Thyroid gland (tissue), 4 donors: ENCODE data around the gene ACTR1A. TPM values are rescaled to one million over a fixed set of nuclear protein-coding genes. Genes with fewer than 3 reads are reported as not detected.
A peak's percentile ranks its signal among the peaks of the same experiment; 100 is the strongest.

Experiments used
- DNase-seq, 2 donors: peaks; one replicate each; pipeline ENCODE4 v3.0.0-alpha.2; 2019
- H3K27ac ChIP-seq, 3 donors: fragments of 200-600 bp; sonication (generic); 1 replicate in 2 of 3; 2 replicates in 1 of 3; pipeline ENCODE4 v1.5.1; 2016 to 2019; ENCODE audit warnings: mild to moderate bottlenecking in 1 of 3, moderate library complexity in 1 of 3
- H3K27me3 ChIP-seq: fragments of 200-600 bp; sonication (generic); one replicate; pipeline ENCODE4 v1.5.1; 2019
- H3K36me3 ChIP-seq, 2 donors: fragments of 200-600 bp; sonication (generic); one replicate each; pipeline ENCODE4 v1.5.1; 2016 to 2019
- H3K4me1 ChIP-seq, 2 donors: fragments of 200-600 bp; sonication (generic); one replicate each; pipeline ENCODE4 v1.5.1; 2017 to 2019
- H3K4me3 ChIP-seq, 3 donors: fragments of 200-600 bp; sonication (generic); replicated peaks in 1 of 3; 1 replicate in 2 of 3; 2 replicates in 1 of 3; pipeline ENCODE4 v1.5.1; 2016; ENCODE audit warnings: mild to moderate bottlenecking in 1 of 3
- H3K9me3 ChIP-seq: fragments of 200-600 bp; sonication (generic); one replicate; pipeline ENCODE4 v1.5.1; 2017
- POLR2A ChIP-seq, 2 donors: fragments of 450-650 bp; IDR thresholded peaks; one replicate each; pipeline ENCODE4 v1.6.1; 2017; ENCODE audit warnings: antibody characterized with exemption in 2 of 2, mild to moderate bottlenecking in 2 of 2, moderate library complexity in 1 of 2
- WGBS, 2 donors: methylation state at CpG; one replicate each; pipeline ENCODE4 v1.1.5; 2017; 5-methylcytosine and 5-hydroxymethylcytosine counted together
- intact Hi-C: fragments of 100-400 bp; cut with DNase I; formaldehyde crosslinking; loops from one replicate; pipeline ENCODE4 v1.15.1; 2023
- total RNA-seq, 4 donors: library from RNA; depleted of rRNA; stranded (reverse); fragments of >200 nt; gene quantifications; one replicate each; pipeline ENCODE4 v1.2.3, GENCODE V29; 2016
- TF ChIP-seq, protein P1 (sequence below), 6 experiments: fragments of 200-600 bp in 3 of 6; fragments of 450-650 bp in 3 of 6; sonication (generic) in 3 of 6; IDR thresholded peaks; one replicate each; pipeline ENCODE4 v1.5.1; 2016 to 2019; ENCODE audit warnings: antibody characterized with exemption in 6 of 6, mild to moderate bottlenecking in 2 of 6, inconsistent platforms in 1 of 6, moderate library complexity in 1 of 6

ACTR1A gene
- total RNA-seq, 4 donors from 2014 or later, result 94.1 to 111 (median 103) TPM

DNA sequence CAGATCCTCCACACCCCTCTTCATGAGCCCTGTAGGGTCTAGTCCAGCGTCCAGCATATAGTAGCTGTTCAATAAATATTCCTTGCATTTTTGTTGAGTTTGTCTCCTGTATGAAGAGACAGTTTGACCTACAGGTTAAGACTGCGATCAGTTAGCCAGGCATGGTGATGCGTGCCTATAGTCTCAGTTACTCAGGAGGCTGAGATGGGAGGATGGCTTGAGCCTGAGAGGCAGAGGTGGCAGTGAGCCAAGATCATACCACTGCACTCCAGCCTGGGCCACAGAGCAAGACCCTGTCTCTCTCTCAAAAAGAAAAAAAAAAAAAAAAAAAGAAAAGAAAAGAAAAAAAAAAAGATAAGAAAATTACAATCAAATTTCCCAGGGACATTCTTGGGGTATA lies 65.0 kb downstream of the ACTR1A start:
- no peaks in the 10 kb centered on the region for H3K36me3 ChIP-seq
- no peak overlapping the region for H3K4me3 ChIP-seq
- no peaks in the 10 kb centered on the region for H3K9me3 ChIP-seq
- no peak for DNase-seq
- intact Hi-C loops, result no loop called here
- TF ChIP-seq, protein P1, sequence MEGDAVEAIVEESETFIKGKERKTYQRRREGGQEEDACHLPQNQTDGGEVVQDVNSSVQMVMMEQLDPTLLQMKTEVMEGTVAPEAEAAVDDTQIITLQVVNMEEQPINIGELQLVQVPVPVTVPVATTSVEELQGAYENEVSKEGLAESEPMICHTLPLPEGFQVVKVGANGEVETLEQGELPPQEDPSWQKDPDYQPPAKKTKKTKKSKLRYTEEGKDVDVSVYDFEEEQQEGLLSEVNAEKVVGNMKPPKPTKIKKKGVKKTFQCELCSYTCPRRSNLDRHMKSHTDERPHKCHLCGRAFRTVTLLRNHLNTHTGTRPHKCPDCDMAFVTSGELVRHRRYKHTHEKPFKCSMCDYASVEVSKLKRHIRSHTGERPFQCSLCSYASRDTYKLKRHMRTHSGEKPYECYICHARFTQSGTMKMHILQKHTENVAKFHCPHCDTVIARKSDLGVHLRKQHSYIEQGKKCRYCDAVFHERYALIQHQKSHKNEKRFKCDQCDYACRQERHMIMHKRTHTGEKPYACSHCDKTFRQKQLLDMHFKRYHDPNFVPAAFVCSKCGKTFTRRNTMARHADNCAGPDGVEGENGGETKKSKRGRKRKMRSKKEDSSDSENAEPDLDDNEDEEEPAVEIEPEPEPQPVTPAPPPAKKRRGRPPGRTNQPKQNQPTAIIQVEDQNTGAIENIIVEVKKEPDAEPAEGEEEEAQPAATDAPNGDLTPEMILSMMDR (IDR thresholded peaks at IDR 0.05), result no peak
- no peak for TF ChIP-seq POLR2A (IDR thresholded peaks at IDR 0.05)
- peaks cover 0 to 7% of the 10 kb centered on the region in 2 donors for H3K4me1 ChIP-seq
- no peak overlapping the region for H3K27ac ChIP-seq
- no peaks in the 10 kb centered on the region for H3K27me3 ChIP-seq
- 91 to 92% methylated on average over 3 of the region's 3 CpGs for WGBS, 2 donors

DNA sequence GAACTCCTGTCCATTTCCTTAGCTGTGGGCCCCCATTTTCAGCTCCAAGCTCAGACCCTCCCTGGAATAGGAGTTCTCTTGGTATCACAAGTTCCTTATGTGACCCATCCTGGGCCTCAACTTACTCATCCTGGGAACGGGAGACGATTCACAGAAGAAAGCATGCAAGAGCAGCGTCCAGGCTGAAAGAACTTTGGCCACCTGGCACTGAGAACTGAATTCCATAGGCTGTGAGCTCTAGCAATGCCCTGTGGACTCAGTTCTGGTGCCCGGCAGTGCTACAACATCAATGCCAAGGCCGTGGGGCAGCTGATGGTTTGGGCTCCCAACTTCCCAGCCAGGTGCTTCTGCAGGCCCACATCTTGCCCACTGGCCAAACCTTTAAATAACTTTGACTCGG lies 66.2 kb downstream of the ACTR1A start:
- TF ChIP-seq, protein P1 (IDR thresholded peaks at IDR 0.05), result no peak
- no peak for TF ChIP-seq POLR2A (IDR thresholded peaks at IDR 0.05)
- WGBS, 2 donors, result 80 to 93% methylated on average over 2 to 6 of the region's 6 CpGs
- no peak overlapping the region for H3K27ac ChIP-seq
- no peak overlapping the region for H3K4me3 ChIP-seq
- intact Hi-C loops, result no loop called here
- H3K4me1 ChIP-seq, result peaks cover 7 to 14% of the 10 kb centered on the region in 2 donors
- H3K27me3 ChIP-seq, result no peaks in the 10 kb centered on the region
- no peaks in the 10 kb centered on the region for H3K36me3 ChIP-seq
- no peaks in the 10 kb centered on the region for H3K9me3 ChIP-seq
- no peak for DNase-seq

DNA sequence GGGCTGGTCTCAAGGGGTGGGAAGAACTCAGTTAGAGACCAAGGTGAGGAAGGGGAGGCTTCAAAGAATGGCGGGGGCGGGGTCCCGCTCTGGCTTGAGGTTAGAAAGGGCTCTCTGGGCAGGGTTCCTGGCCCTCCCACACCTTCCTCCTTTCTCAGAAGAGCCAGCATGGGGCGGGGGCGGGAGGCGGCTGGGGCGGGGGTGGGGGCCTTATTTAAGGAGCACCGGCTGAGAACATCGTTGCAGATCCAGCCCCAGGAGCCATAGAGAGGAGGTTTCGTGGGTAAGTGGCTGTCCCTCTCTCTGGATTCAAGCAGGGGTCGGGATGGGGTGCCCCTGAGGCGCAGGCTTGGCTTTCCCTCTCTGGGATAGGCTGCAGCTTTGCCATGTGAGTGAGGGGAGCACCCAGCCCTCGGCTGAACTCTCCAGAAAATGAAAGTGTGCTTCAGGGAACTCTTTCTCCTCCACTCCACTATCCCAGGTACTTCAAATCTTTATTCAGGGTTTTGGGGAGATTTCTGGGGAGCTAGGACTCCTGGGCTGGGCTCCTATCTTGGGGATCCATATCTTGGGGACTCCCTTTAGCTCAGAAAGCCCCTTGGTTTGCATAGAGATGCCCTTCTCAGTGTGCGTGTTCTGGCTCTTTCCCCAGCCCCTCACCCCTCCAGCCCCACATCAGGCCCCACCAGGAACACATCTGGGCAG lies 66.8 kb downstream of the ACTR1A start:
- no peaks in the 10 kb centered on the region for H3K36me3 ChIP-seq
- no peak for DNase-seq
- peaks cover 7 to 15% of the 10 kb centered on the region in 2 donors for H3K4me1 ChIP-seq
- no peak for TF ChIP-seq POLR2A (IDR thresholded peaks at IDR 0.05)
- TF ChIP-seq, protein P1 (IDR thresholded peaks at IDR 0.05), result no peak
- no peaks in the 10 kb centered on the region for H3K27me3 ChIP-seq
- peak overlapping the region in 1 of 3 donors; percentile 31 for H3K27ac ChIP-seq
- H3K9me3 ChIP-seq, result no peaks in the 10 kb centered on the region
- intact Hi-C loops, result no loop called here
- WGBS, 2 donors, result 15 to 24% methylated on average over 10 to 13 of the region's 14 CpGs
- H3K4me3 ChIP-seq, result no peak overlapping the region

DNA sequence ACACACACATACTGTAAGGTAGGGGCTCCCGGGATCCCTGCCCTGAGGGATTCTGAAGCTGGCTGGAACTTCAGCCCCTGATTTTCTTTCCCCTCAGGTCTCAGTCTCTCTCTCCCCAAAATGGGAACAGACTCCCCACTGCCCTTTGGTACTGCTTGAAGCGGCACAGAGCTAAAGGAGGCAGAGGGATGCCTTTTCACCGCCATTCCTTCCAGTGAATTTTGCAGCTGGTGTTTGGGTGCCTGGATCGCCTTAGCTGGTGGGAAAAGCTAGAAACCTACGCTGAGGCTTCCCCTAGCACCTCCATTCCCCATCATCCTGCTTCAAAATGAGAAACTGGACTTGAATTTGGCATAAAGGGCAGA lies 67.4 kb downstream of the ACTR1A start:
- 52 to 67% methylated on average over 5 of the region's 5 CpGs for WGBS, 2 donors
- intact Hi-C loops, result no loop called here

More for the DNA sequence above, 67.4 kb downstream of the ACTR1A start:
- H3K4me1 ChIP-seq, result peaks cover 7 to 15% of the 10 kb centered on the region in 2 donors
- H3K27me3 ChIP-seq, result no peaks in the 10 kb centered on the region
- TF ChIP-seq POLR2A (IDR thresholded peaks at IDR 0.05), result no peak
- TF ChIP-seq, protein P1 (IDR thresholded peaks at IDR 0.05), result no peak
- no peaks in the 10 kb centered on the region for H3K9me3 ChIP-seq
- H3K27ac ChIP-seq, result peak overlapping the region in 1 of 3 donors; percentile 31
- no peak for DNase-seq
- H3K4me3 ChIP-seq, result no peak overlapping the region
- H3K36me3 ChIP-seq, result no peaks in the 10 kb centered on the region
